GM21528 (cell line): ENCODE measurements around the gene SLC25A2.
"Not testable (repeated sequence)": the region's sequence is repeated elsewhere in the genome, so short reads cannot be mapped to it uniquely, and the experiment has no call there.

Experiments used
- ATAC-seq: cut with Tn5 transposase; IDR thresholded peaks from one replicate; pipeline ENCODE4 v1.9.1; 2021; ENCODE audit warnings: mild to moderate bottlenecking, moderate library complexity; ENCODE audit not compliant: unreplicated experiment, low FRiP score

SLC25A2 gene

GRCh38 chr5:141319202-141319601 lies 15.4 kb upstream of the SLC25A2 start:
- ATAC-seq: no peak

- ATAC-seq: not testable (repeated sequence)
These were observed 13.1 kb upstream of the SLC25A2 start for GRCh38 chr5:141316963-141317362.

GRCh38 chr5:141313711-141314110 lies 9.9 kb upstream of the SLC25A2 start:
- ATAC-seq: no peak

- ATAC-seq: no peak
These were observed 2.8 kb upstream of the SLC25A2 start for GRCh38 chr5:141306630-141307029.

GRCh38 chr5:141298376-141298775 lies 5.5 kb downstream of the SLC25A2 start:
- ATAC-seq: no peak

- no peak for ATAC-seq
These were observed 30.9 kb downstream of the SLC25A2 start for GRCh38 chr5:141272906-141273305.

GRCh38 chr5:141269195-141269594 lies 34.7 kb downstream of the SLC25A2 start:
- ATAC-seq: no peak

- ATAC-seq: no peak
These were observed 42.7 kb downstream of the SLC25A2 start for GRCh38 chr5:141261238-141261546.

GRCh38 chr5:141260458-141261237 lies 43.2 kb downstream of the SLC25A2 start:
- no peak for ATAC-seq

- no peak for ATAC-seq
These were observed 44.9 kb downstream of the SLC25A2 start for GRCh38 chr5:141258948-141259347.

- ATAC-seq: no peak
These were observed 45.4 kb downstream of the SLC25A2 start for GRCh38 chr5:141258464-141258863.
